ENCODE data around the gene PIK3R1.
A peak's percentile ranks its signal among the peaks of the same experiment; 100 is the strongest.
"Not testable (repeated sequence)": the region's sequence is repeated elsewhere in the genome, so short reads cannot be mapped to it uniquely, and the experiment has no call there.

The PIK3R1 gene

GRCh38 chr5:68227532-68228160, 12.1 kb downstream of the PIK3R1 start:
- DNase-seq: no peak

- no peak for DNase-seq
Observed at GRCh38 chr5:68229416-68229815, 13.9 kb downstream of the PIK3R1 start.

- no peak for DNase-seq
Observed at GRCh38 chr5:68230285-68230684, 14.7 kb downstream of the PIK3R1 start.

- no peak for DNase-seq
Observed at GRCh38 chr5:68231414-68232076, 16.0 kb downstream of the PIK3R1 start.

GRCh38 chr5:68232277-68232676, 16.7 kb downstream of the PIK3R1 start:
- no peak for DNase-seq

- DNase-seq: no peak
Observed at GRCh38 chr5:68233075-68233474, 17.5 kb downstream of the PIK3R1 start.

GRCh38 chr5:68235229-68235628, 19.7 kb downstream of the PIK3R1 start:
- DNase-seq: not testable (repeated sequence)

GRCh38 chr5:68237715-68238114, 22.2 kb downstream of the PIK3R1 start:
- no peak for DNase-seq

- DNase-seq: peak; percentile 80
Observed at GRCh38 chr5:68239487-68239886, 23.9 kb downstream of the PIK3R1 start.

GRCh38 chr5:68240202-68240601, 24.6 kb downstream of the PIK3R1 start:
- no peak for DNase-seq

GRCh38 chr5:68240771-68241170, 25.2 kb downstream of the PIK3R1 start:
- DNase-seq: no peak

GRCh38 chr5:68242743-68243142, 27.2 kb downstream of the PIK3R1 start:
- DNase-seq: no peak

GRCh38 chr5:68243251-68243650, 27.7 kb downstream of the PIK3R1 start:
- no peak for DNase-seq

GRCh38 chr5:68243681-68244080, 28.1 kb downstream of the PIK3R1 start:
- no peak for DNase-seq

- DNase-seq: no peak
Observed at GRCh38 chr5:68245319-68245718, 29.8 kb downstream of the PIK3R1 start.

- no peak for DNase-seq
Observed at GRCh38 chr5:68246802-68247201, 31.2 kb downstream of the PIK3R1 start.

- DNase-seq: no peak
Observed at GRCh38 chr5:68247627-68248026, 32.1 kb downstream of the PIK3R1 start.

- DNase-seq: no peak
Observed at GRCh38 chr5:68248896-68249295, 33.3 kb downstream of the PIK3R1 start.

- DNase-seq: no peak
Observed at GRCh38 chr5:68249520-68249919, 34.0 kb downstream of the PIK3R1 start.

- no peak for DNase-seq
Observed at GRCh38 chr5:68250661-68251298, 35.2 kb downstream of the PIK3R1 start.

- DNase-seq: peak; percentile 25
Observed at GRCh38 chr5:68251386-68251785, 35.8 kb downstream of the PIK3R1 start.

GRCh38 chr5:68251804-68252522, 36.4 kb downstream of the PIK3R1 start:
- DNase-seq: no peak

Data from central memory CD4-positive, alpha-beta T cell (primary cell).